ENCODE results near the gene TIMD4. TPM values are rescaled to one million over a fixed set of nuclear protein-coding genes. Genes with fewer than 3 reads are reported as not detected.
"Not testable (repeated sequence)": the region's sequence is repeated elsewhere in the genome, so short reads cannot be mapped to it uniquely, and the experiment has no call there.

TIMD4 gene
- total RNA-seq, 1 donor from 2014 or later = not detected

DNA sequence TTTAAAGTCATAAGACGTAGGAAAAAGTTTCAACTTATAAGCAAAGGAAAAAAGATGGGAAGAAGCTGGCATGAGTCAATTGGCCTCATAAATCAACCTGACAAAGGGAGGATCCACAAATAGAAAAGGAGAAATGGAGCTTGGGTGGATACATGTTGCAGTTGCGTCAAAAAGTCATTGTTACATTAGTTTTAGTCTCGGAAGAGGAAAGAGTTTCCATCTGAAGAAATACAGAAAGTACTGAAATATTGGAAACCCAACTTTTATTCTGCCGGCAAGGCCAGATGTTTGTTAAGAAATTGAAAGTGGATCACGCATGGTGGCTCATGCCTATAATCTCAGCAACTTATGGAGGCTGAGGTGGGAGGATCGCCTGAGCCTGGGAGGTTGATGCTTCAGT is 11.3 kb upstream of the TIMD4 start:
- H3K27ac ChIP-seq = no peak overlapping the region
- TF ChIP-seq, protein P1, sequence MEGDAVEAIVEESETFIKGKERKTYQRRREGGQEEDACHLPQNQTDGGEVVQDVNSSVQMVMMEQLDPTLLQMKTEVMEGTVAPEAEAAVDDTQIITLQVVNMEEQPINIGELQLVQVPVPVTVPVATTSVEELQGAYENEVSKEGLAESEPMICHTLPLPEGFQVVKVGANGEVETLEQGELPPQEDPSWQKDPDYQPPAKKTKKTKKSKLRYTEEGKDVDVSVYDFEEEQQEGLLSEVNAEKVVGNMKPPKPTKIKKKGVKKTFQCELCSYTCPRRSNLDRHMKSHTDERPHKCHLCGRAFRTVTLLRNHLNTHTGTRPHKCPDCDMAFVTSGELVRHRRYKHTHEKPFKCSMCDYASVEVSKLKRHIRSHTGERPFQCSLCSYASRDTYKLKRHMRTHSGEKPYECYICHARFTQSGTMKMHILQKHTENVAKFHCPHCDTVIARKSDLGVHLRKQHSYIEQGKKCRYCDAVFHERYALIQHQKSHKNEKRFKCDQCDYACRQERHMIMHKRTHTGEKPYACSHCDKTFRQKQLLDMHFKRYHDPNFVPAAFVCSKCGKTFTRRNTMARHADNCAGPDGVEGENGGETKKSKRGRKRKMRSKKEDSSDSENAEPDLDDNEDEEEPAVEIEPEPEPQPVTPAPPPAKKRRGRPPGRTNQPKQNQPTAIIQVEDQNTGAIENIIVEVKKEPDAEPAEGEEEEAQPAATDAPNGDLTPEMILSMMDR (IDR thresholded peaks at IDR 0.05) = no peak
- H3K4me3 ChIP-seq = no peak overlapping the region
- DNase-seq = no peak
- H3K27me3 ChIP-seq = no peaks in the 10 kb centered on the region
- intact Hi-C loops (cut with DNase I) = no loop called here
- H3K4me1 ChIP-seq = no peaks in the 10 kb centered on the region
- no peaks in the 10 kb centered on the region for H3K36me3 ChIP-seq
- no peak for ATAC-seq
- H3K9me3 ChIP-seq = no peaks in the 10 kb centered on the region

DNA sequence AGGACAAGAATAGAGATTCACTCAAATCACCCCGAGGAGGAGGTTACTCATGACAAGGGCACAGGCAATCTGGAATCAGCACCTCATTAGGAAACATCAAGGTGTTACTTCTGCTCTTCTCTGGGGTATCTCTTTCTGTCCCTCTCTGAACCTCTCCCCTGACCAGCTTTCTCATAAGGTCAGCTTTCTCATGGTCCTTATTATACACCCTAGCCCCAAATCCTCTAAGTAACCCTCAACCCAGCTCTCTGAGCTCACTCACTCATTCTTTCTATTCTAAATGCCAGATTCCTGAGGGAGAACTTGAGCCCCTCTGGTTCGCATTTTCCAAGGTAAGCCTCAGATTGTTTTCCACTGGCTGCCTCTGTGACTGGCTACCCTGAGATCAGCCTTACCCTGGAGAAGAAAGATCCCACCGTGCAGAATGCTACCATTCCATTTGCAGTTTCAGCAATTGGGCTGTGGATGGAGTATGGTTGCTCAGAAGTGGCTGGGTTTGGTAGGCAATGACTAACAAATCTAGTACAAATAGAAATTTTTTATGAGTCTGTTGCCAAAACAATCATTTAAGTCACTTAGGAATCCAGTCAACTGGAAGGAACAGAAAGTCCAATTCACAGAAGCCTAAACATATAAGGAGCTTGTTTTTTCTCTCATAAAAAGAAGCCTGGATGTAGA is 9.0 kb upstream of the TIMD4 start:
- H3K36me3 ChIP-seq = no peaks in the 10 kb centered on the region
- H3K4me3 ChIP-seq = no peak overlapping the region
- H3K4me1 ChIP-seq = no peaks in the 10 kb centered on the region
- intact Hi-C loops (cut with DNase I) = no loop called here
- H3K27ac ChIP-seq = no peak overlapping the region
- DNase-seq = no peak
- ATAC-seq = no peak
- no peaks in the 10 kb centered on the region for H3K9me3 ChIP-seq
- no peaks in the 10 kb centered on the region for H3K27me3 ChIP-seq
- TF ChIP-seq, protein P1 (IDR thresholded peaks at IDR 0.05) = no peak

DNA sequence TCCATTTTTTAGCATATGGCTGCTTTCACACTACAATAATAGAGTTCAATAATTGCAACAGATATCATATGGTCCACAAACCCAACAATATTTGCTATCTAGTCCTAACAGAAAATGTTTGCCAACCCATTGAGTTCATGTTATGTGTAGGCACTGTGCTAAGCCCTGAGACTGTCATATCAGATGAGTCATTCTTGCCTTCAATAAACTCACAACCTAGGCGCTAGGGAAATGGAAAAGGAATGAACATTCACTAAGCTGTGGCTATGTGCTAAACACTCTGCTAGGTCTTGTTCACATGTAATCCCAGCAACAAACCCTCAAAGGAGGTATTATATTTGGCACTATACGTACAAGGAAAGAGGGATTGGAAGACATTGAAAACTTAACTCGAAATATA is 8.4 kb upstream of the TIMD4 start:
- Histone ChIP-seq H3K4me1 (no peaks in the 10 kb centered on the region), H3K27me3 (no peaks in the 10 kb centered on the region), H3K27ac (no peak overlapping the region), H3K9me3 (no peaks in the 10 kb centered on the region), H3K4me3 (no peak overlapping the region), H3K36me3 (no peaks in the 10 kb centered on the region)
- TF ChIP-seq, protein P1 (IDR thresholded peaks at IDR 0.05) = no peak
- no peak for ATAC-seq
- DNase-seq = no peak
- intact Hi-C loops (cut with DNase I) = no loop called here

DNA sequence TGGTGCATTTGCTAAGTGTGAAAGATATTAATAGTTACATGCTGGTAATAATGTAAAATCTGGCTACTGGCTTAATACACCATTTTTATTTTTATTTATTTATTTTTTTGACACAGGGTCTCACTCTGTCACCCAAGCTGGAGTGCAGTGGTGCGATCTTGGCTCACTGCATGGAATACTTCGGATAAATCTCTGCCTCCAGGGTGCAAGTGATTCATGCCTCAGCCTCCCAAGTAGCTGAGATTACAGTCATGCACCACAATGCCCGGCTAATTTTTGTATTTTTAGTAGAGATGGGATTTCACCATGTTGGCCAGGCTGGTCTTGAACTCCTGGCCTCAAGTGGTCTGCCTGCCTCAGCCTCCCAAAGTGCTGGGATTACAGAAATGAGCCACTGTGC is 4.4 kb upstream of the TIMD4 start:
- H3K36me3 ChIP-seq; H3K27me3 ChIP-seq; H3K4me1 ChIP-seq; H3K27ac ChIP-seq; DNase-seq; H3K9me3 ChIP-seq; ATAC-seq; intact Hi-C loops (cut with DNase I); H3K4me3 ChIP-seq: not testable (repeated sequence)

DNA sequence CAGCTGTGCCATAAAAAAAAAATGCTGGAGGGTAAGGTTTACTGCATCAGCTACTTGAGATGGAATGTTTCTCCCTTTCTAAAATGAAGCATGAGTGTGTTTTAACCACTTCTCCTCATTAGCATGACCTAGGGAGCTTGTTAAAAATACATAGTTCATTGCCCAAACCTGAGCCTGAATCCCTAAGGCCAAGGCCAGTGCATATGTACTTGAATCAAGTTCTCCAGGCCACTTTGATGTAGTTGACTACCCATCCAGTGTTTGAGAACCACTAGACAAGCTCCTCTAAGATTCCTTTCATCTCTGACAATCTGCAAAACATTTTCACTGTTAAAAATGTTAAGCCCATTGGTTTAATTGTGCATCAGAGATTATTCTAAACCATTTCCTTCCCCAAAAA is 6.7 kb downstream of the TIMD4 start:
- H3K27ac ChIP-seq = no peak overlapping the region
- no peaks in the 10 kb centered on the region for H3K4me1 ChIP-seq
- intact Hi-C loops (cut with DNase I) = no loop called here
- DNase-seq = no peak
- TF ChIP-seq, protein P1 (IDR thresholded peaks at IDR 0.05) = no peak
- H3K36me3 ChIP-seq = no peaks in the 10 kb centered on the region
- no peaks in the 10 kb centered on the region for H3K9me3 ChIP-seq
- no peak overlapping the region for H3K4me3 ChIP-seq
- H3K27me3 ChIP-seq = no peaks in the 10 kb centered on the region
- ATAC-seq = no peak

DNA sequence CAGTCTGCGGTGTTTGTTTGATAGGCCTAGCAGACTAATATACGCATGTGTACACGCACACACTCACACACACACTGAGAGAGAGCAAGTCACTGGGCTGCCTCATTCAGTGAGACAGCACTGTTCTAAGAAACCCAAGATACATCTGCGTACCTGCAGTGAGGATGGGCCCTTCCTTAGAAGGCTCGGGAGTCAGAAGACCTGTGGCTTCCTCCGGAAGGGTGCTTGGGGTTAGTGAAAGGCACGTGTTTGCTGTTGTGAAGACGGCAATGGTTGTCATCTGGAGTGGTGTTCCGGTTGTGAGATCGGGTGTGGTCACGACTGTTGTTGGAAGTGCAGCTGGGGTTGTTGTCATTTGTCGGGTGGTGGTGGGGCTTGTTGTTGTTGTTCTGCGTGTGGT is 11.7 kb downstream of the TIMD4 start:
- intact Hi-C loops (cut with DNase I) = no loop called here
- Histone ChIP-seq H3K27me3 (no peaks in the 10 kb centered on the region), H3K9me3 (no peaks in the 10 kb centered on the region), H3K4me1 (no peaks in the 10 kb centered on the region), H3K4me3 (no peak overlapping the region), H3K27ac (no peak overlapping the region), H3K36me3 (no peaks in the 10 kb centered on the region)
- DNase-seq (no peak), ATAC-seq (no peak)
- TF ChIP-seq, protein P1 (IDR thresholded peaks at IDR 0.05) = no peak
